CD14-positive monocyte (primary cell): ENCODE measurements around the gene KRTAP16-1. TPM values are rescaled to one million over a fixed set of nuclear protein-coding genes. Genes with fewer than 3 reads are reported as not detected.

Source experiments
- DNase-seq, 3 donors: peaks; one replicate each; pipeline ENCODE4 v3.0.0-alpha.2; 2011 to 2022
- H2AFZ ChIP-seq: 2 replicates; pipeline ENCODE4 v1.6.0; 2012; ENCODE audit warnings: mild to moderate bottlenecking, low read depth, low read length, inconsistent platforms; ENCODE audit not compliant: insufficient read depth, poor library complexity, severe bottlenecking
- H3K27ac ChIP-seq, 2 donors: 1 replicate in 1 of 2; 2 replicates in 1 of 2; pipeline ENCODE4 v1.5.1; 2012 to 2013; ENCODE audit warnings: low read length in 2 of 2, control low read depth in 1 of 2, inconsistent platforms in 1 of 2, low read depth in 1 of 2, mild to moderate bottlenecking in 1 of 2
- H3K27me3 ChIP-seq, 2 donors: one replicate each; pipeline versions ENCODE4 v1.6.0 to v1.6.1; 2011 to 2013; ENCODE audit warnings: low read length in 2 of 2; ENCODE audit not compliant: control insufficient read depth in 2 of 2, insufficient read depth in 2 of 2
- H3K36me3 ChIP-seq, 2 donors: replicated peaks in 1 of 2; 1 replicate in 1 of 2; 2 replicates in 1 of 2; pipeline versions ENCODE4 v1.5.1 to v1.6.1; 2012 to 2013; ENCODE audit warnings: low read length in 2 of 2, control low read depth in 1 of 2, inconsistent platforms in 1 of 2, mild to moderate bottlenecking in 1 of 2; ENCODE audit not compliant: insufficient read depth in 2 of 2, control insufficient read depth in 1 of 2
- H3K4me1 ChIP-seq, 2 donors: 1 replicate in 1 of 2; 2 replicates in 1 of 2; pipeline versions ENCODE4 v1.5.1 to v1.6.1; 2012 to 2013; ENCODE audit warnings: low read length in 2 of 2, control low read depth in 1 of 2, inconsistent platforms in 1 of 2, mild to moderate bottlenecking in 1 of 2, moderate library complexity in 1 of 2; ENCODE audit not compliant: insufficient read depth in 2 of 2, control insufficient read depth in 1 of 2
- H3K4me2 ChIP-seq: replicated peaks from 2 replicates; pipeline ENCODE3; 2012; ENCODE audit warnings: low read length, moderate library complexity, mild to moderate bottlenecking; ENCODE audit not compliant: poor library complexity, severe bottlenecking; ENCODE audit errors: extremely low read depth
- H3K4me3 ChIP-seq, 3 experiments: fragments of 200-600 bp in 1 of 3; sonication (generic) in 1 of 3; replicated peaks in 1 of 3; 1 replicate in 2 of 3; 2 replicates in 1 of 3; pipeline ENCODE4 v1.5.1; 2011 to 2013; ENCODE audit warnings: low read length in 3 of 3, mild to moderate bottlenecking in 3 of 3, control low read depth in 2 of 3, low read depth in 2 of 3, inconsistent platforms in 1 of 3, moderate library complexity in 1 of 3
- H3K79me2 ChIP-seq: 2 replicates; pipeline ENCODE4 v1.6.0; 2012; ENCODE audit warnings: mild to moderate bottlenecking, control low read depth, inconsistent platforms, low read length, moderate library complexity; ENCODE audit not compliant: insufficient read depth
- H3K9ac ChIP-seq: 2 replicates; pipeline ENCODE4 v1.6.0; 2017; ENCODE audit warnings: low read length, mild to moderate bottlenecking; ENCODE audit not compliant: insufficient read depth, poor library complexity, severe bottlenecking
- H3K9me3 ChIP-seq, 2 donors: replicated peaks in 1 of 2; 1 replicate in 1 of 2; 2 replicates in 1 of 2; pipeline versions ENCODE4 v1.5.1 to v1.6.1; 2012 to 2013; ENCODE audit warnings: low read length in 2 of 2, control low read depth in 1 of 2; ENCODE audit not compliant: control insufficient read depth in 1 of 2, insufficient read depth in 1 of 2
- H4K20me1 ChIP-seq: 2 replicates; pipeline ENCODE4 v1.6.0; 2012; ENCODE audit warnings: mild to moderate bottlenecking, low read length, control low read depth, moderate library complexity; ENCODE audit not compliant: insufficient read depth
- H3K27ac Mint-ChIP-seq, 7 donors: one replicate each; pipeline ENCODE4 v1.8.0; 2020; ENCODE audit warnings: mild to moderate bottlenecking in 7 of 7, mixed read lengths in 7 of 7, moderate library complexity in 6 of 7, inconsistent platforms in 2 of 7
- H3K27me3 Mint-ChIP-seq, 3 donors: one replicate each; pipeline ENCODE4 v1.8.0; 2021 to 2022; ENCODE audit warnings: low read depth in 3 of 3, mild to moderate bottlenecking in 3 of 3, mixed read lengths in 3 of 3, moderate library complexity in 3 of 3, inconsistent platforms in 1 of 3
- H3K36me3 Mint-ChIP-seq, 2 donors: one replicate each; pipeline ENCODE4 v1.8.0; 2020; ENCODE audit warnings: mixed read lengths in 2 of 2, inconsistent platforms in 1 of 2, mild to moderate bottlenecking in 1 of 2
- H3K4me1 Mint-ChIP-seq: one replicate; pipeline ENCODE4 v1.8.0; 2020; ENCODE audit warnings: mild to moderate bottlenecking, mixed read lengths
- H3K4me3 Mint-ChIP-seq, 2 donors: one replicate each; pipeline ENCODE4 v1.8.0; 2020; ENCODE audit warnings: mild to moderate bottlenecking in 2 of 2, mixed read lengths in 2 of 2, moderate library complexity in 1 of 2
- H3K9me3 Mint-ChIP-seq, 7 donors: one replicate each; pipeline ENCODE4 v1.8.0; 2020 to 2022; ENCODE audit warnings: mixed read lengths in 7 of 7, mild to moderate bottlenecking in 6 of 7, moderate library complexity in 6 of 7, inconsistent platforms in 2 of 7
- WGBS: methylation state at CpG from one replicate; pipeline ENCODE4 v1.1.5; 2013; ENCODE audit warnings: missing lambda C conversion rate; ENCODE audit not compliant: insufficient coverage; 5-methylcytosine and 5-hydroxymethylcytosine counted together
- intact Hi-C, 2 donors: fragments of 100-400 bp; cut with micrococcal nuclease; formaldehyde crosslinking; loops; one replicate each; pipeline versions ENCODE4 v1.15.0 to v1.15.1; 2023
- polyA plus RNA-seq, 3 donors: library from polyadenylated mRNA; depleted of rRNA in 1 of 3; unstranded in 2 of 3; stranded (reverse) in 1 of 3; fragments of 300-500 nt in 2 of 3; fragments of >200 nt in 1 of 3; fragmentation: Illumina TruSeq in 2 of 3; gene quantifications; 1 replicate in 2 of 3; 2 replicates in 1 of 3; pipeline ENCODE4 v1.2.3, GENCODE V29; 2012 to 2021
- TF ChIP-seq, protein P1 (sequence below): fragments of 200-600 bp; IDR thresholded peaks from one replicate; pipeline ENCODE4 v1.8.0; 2022; ENCODE audit warnings: antibody characterized with exemption, mild to moderate bottlenecking

Gene KRTAP16-1
- polyA plus RNA-seq, 3 donors = not detected

GRCh38 chr17:41345992-41346391, 36.9 kb upstream of the KRTAP16-1 start:
- Mint-ChIP-seq H3K4me1 (peaks cover under 1% of the 10 kb centered on the region), H3K27ac (no peak overlapping the region), H3K4me3 (no peak overlapping the region), H3K9me3 (peaks cover 10 to 23% (median 19%) of the 10 kb centered on the region in 7 donors), H3K27me3 (peaks cover 2 to 10% (median 4%) of the 10 kb centered on the region in 3 donors), H3K36me3 (peaks cover 0 to 2% of the 10 kb centered on the region in 2 donors)
- Histone ChIP-seq H2AFZ (no peak overlapping the region), H3K4me1 (peaks cover 0 to 1% of the 10 kb centered on the region in 2 donors), H3K4me2 (no peak overlapping the region), H3K9me3 (peaks cover 15 to 16% of the 10 kb centered on the region in 2 donors), H3K79me2 (no peaks in the 10 kb centered on the region), H3K27ac (no peak overlapping the region), H3K9ac (no peak overlapping the region), H4K20me1 (no peaks in the 10 kb centered on the region), H3K27me3 (no peaks in the 10 kb centered on the region), H3K4me3 (no peak overlapping the region), H3K36me3 (no peaks in the 10 kb centered on the region)
- intact Hi-C loops = no loop called here
- TF ChIP-seq, protein P1, sequence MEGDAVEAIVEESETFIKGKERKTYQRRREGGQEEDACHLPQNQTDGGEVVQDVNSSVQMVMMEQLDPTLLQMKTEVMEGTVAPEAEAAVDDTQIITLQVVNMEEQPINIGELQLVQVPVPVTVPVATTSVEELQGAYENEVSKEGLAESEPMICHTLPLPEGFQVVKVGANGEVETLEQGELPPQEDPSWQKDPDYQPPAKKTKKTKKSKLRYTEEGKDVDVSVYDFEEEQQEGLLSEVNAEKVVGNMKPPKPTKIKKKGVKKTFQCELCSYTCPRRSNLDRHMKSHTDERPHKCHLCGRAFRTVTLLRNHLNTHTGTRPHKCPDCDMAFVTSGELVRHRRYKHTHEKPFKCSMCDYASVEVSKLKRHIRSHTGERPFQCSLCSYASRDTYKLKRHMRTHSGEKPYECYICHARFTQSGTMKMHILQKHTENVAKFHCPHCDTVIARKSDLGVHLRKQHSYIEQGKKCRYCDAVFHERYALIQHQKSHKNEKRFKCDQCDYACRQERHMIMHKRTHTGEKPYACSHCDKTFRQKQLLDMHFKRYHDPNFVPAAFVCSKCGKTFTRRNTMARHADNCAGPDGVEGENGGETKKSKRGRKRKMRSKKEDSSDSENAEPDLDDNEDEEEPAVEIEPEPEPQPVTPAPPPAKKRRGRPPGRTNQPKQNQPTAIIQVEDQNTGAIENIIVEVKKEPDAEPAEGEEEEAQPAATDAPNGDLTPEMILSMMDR = no peak
- 100% methylated on average over 2 of the region's 3 CpGs for WGBS
- DNase-seq = no peak

DNA sequence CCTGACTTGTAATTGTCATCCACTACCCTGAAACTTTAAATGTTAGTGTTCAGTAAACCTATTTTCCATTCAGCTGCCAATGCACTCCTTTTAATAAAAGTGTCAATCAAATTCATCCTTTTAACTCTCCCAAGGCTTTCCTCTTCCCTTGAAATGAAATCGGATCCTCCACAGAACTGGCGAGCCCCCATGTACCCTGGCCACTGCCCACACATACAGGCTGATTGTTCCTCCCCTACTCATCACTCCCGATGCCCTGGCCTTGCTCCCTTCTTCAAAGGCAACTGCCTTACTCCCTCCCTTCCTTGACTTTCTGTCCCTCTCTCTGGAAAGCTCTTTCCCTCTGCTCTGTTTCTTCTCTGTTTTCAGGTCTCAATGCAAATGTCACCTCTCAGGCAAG, 33.9 kb upstream of the KRTAP16-1 start:
- peaks cover 15 to 16% of the 10 kb centered on the region in 2 donors for H3K9me3 ChIP-seq
- no peak overlapping the region for H3K9ac ChIP-seq
- no peaks in the 10 kb centered on the region for H4K20me1 ChIP-seq
- no peak overlapping the region for H3K4me3 ChIP-seq
- TF ChIP-seq, protein P1 = no peak
- peaks cover 2 to 5% (median 4%) of the 10 kb centered on the region in 3 donors for H3K27me3 Mint-ChIP-seq
- peaks cover 10 to 23% (median 19%) of the 10 kb centered on the region in 7 donors for H3K9me3 Mint-ChIP-seq
- peaks cover 0 to 2% of the 10 kb centered on the region in 2 donors for H3K36me3 Mint-ChIP-seq
- no peak overlapping the region for H3K4me3 Mint-ChIP-seq
- intact Hi-C loops = no loop called here
- no peak overlapping the region for H3K27ac ChIP-seq
- H3K79me2 ChIP-seq = no peaks in the 10 kb centered on the region
- no peaks in the 10 kb centered on the region for H3K27me3 ChIP-seq
- peaks cover 25% of the 10 kb centered on the region for H3K4me1 Mint-ChIP-seq
- 84% methylated on average over 3 of the region's 3 CpGs for WGBS
- no peak overlapping the region for H3K4me2 ChIP-seq
- no peak for DNase-seq
- H3K36me3 ChIP-seq = no peaks in the 10 kb centered on the region
- H3K27ac Mint-ChIP-seq = peak overlapping the region in 1 of 7 donors; percentile 5
- H3K4me1 ChIP-seq = peaks cover 22 to 29% of the 10 kb centered on the region in 2 donors
- no peak overlapping the region for H2AFZ ChIP-seq
